ENCODE data around the gene PHLDA1.
"Not testable (repeated sequence)": the region's sequence is repeated elsewhere in the genome, so short reads cannot be mapped to it uniquely, and the experiment has no call there.

Gene PHLDA1

GRCh38 chr12:76018111-76018510 is 13.5 kb downstream of the PHLDA1 start:
- DNase-seq, result no peak

- DNase-seq, result no peak
Measured at GRCh38 chr12:76014007-76014406, 17.6 kb downstream of the PHLDA1 start.

- no peak for DNase-seq
Measured at GRCh38 chr12:76013603-76014002, 18.0 kb downstream of the PHLDA1 start.

GRCh38 chr12:76012644-76013043 is 18.9 kb downstream of the PHLDA1 start:
- DNase-seq, result no peak

DNA sequence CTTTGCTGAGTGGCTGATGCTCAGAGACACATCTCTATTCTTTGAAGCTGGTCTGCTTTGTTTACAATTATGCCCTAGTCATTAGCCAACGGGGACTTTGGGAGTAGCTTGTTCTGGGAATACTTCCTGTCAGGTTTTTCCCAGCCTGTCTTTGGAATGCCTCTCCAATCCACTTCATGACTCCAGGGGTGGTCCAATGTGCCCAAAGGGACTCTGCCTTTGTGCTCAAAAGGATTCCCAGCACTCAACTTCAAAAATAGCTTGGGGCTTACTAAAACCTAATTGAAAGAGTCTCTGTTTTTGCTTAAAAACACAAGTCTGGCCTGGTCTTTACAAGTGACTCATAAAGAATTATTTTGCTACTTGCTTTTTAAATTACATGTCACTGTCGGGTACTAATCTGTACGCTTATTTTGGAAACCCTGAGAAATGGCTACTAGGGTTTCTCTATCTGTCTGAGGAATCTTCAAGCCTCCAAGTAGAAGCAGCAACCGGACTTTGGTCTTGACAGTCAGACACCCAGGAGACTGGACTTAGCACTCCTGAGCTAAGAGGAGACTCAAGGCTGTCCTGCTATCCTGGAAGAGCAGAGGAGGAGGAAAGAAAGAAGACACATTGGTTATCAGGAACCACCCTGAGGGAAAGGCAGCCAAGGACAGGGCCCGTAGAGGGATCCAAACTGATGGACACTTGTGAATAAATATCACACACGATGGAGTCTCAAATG is 20.7 kb downstream of the PHLDA1 start:
- DNase-seq, result no peak

DNA sequence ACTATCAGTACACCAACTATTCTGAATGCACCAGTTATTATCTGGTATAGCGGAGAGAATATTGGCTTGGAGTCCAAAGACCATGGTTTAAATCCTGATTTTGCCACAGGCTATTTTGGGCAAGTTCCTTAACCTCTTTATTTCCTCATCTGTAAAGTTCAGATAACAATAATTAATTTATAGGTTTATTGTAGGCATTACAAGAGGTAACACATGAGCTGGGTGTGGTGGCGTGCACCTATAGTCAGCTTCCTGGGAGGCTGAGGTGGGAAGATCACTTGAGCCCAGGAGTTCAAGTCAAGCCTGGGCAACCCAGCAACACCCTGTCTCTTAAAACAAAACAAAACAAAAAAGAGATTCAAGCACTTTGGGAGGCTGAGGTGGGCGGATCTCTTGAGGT is 23.1 kb downstream of the PHLDA1 start:
- no peak for DNase-seq

GRCh38 chr12:76007640-76008039 is 23.9 kb downstream of the PHLDA1 start:
- no peak for DNase-seq

GRCh38 chr12:76006028-76006925 is 25.3 kb downstream of the PHLDA1 start:
- no peak for DNase-seq

DNA sequence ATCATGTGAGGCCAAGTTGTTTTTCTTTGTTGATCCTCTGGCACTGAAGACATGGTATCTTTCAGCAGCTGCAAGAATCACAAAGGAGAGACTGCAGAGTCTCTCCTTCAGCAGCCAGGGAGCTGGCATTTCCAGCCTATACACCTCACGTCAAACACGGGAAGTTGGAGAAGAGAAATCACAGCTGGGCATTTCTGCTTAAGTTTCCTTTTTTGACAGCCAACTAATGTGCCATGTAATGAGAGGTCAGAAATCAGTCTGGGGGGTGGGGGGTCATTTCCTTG is 28.3 kb downstream of the PHLDA1 start:
- DNase-seq, result no peak

- DNase-seq, result no peak
Measured at GRCh38 chr12:76002598-76003354, 28.8 kb downstream of the PHLDA1 start.

DNA sequence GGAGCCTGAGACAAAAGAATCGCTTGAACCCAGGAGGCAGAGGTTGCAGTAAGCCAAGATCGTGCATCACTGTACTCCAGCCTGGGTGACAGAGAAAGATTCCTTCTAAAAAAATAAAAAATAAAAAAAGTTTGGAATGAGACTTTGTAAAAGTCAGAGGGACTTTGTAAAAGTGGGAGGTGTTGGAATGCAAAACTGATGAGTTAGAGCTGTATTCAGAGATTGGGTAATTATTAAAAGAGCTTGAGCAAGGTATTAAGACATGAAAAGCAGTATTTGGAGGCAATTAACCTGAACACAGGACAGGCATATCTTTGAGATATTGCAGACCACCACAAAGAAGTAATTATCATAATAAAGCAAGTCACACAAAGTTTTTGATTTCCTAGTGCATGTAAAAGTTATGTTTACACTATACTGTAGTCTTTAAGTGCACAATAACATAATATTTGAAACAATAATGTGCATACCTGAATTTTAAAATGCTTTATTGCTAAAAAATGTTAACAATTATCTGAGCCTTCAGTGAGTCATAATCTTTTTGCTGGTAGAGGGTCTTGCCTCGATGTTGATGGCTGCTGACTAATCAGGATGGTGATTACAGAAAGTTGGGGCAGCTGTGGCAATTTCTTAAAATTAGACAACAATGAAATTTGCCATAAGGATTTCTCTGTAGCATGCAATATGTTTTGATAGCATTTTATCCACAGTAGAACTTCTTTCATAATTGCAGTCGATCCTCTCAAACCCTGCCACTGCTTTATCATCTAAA is 33.1 kb downstream of the PHLDA1 start:
- no peak for DNase-seq

DNA sequence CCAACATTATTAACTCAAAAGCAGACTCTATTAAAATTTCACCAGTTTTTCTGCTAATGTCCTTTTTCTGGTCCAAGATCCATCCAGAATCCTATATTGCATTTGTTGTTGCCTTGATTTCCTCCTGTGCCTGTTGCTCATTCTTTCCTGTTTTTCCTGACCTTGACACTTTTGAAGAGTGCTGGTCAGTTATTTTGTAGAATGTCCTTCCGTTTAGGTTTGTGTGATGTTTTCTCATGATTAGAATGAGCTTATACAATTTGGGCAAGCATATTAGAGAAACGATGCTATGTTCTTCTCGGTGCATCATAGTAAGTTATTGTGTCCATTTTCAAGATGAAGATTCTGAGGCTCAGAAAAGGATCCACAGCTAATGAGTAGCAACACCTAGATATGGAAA is 33.9 kb downstream of the PHLDA1 start:
- no peak for DNase-seq

DNA sequence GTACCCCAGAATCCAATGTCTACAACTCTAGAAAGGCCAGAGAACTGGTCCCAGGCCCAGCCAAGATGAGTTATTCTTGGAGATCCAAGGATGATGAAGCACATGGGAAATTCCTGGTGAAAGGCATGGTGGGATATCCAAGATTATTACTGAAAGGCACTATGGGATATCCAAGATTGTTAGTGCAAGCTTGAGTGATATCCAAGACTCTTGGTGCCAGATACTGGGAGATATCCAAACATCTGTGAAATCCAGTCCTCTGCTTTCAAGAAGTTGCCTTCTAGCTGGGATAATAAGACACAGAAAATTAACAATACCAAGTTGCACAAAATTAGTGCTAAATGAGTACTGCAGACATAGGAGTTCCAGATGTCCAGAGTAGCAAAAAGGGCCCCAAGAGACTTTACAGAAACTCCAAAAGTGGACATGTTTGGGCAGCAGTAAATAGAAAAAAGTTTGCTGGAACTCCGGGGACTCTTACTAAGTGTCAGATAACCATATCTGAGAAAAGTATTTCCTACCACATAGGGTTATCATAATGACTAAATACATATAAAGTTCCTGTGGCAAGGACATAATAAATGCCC is 34.6 kb downstream of the PHLDA1 start:
- DNase-seq, result no peak

DNA sequence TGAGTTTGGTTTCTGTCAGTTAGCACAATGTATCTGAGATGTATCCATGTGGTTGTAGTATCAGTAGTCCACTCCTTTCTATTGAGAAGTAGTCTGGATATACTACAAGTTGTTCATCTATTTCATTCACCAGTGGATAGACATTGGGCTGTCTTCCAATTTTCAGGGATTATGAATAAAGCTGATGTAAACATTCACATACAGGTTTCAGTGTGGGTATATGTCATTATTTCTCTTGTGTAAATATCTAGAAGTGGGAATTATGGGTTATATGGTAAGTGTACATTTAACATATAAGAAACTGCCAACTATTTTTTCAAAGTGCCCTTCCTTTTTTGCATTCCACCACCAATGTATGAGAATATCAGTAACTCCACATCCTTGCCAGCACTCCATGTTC is 35.9 kb downstream of the PHLDA1 start:
- no peak for DNase-seq

DNA sequence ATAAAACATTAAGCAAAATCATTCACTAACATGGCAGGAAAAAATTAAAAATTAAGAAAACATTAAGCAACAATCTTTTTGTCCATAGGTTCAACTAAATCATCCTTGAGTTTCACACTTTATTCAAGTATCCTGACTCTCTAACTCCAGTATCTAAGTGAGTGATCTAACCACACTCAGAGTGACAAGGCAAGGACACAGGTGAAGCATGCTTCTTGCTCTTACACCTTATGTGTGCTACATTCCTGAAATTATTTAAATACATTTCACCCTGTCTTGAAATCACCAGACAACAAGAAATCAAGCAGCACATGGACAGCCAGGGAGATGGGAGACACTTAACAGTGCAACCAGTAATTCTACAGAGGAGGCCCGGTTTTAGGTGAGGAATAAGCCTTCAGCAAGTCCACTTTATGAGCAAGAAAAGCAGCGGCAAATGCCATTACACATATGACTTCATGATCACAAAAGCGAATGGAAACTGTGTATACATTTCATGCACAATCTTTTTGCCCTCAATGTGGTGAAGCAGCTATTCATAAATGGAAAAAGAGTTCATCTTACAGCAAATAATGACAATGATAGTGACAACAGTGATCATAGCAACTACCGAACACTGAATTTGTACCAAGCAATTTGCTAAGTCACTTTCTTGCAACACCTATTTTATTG is 37.4 kb downstream of the PHLDA1 start:
- DNase-seq, result no peak

- DNase-seq, result no peak
Measured at GRCh38 chr12:75991753-75992152, 39.8 kb downstream of the PHLDA1 start.

DNA sequence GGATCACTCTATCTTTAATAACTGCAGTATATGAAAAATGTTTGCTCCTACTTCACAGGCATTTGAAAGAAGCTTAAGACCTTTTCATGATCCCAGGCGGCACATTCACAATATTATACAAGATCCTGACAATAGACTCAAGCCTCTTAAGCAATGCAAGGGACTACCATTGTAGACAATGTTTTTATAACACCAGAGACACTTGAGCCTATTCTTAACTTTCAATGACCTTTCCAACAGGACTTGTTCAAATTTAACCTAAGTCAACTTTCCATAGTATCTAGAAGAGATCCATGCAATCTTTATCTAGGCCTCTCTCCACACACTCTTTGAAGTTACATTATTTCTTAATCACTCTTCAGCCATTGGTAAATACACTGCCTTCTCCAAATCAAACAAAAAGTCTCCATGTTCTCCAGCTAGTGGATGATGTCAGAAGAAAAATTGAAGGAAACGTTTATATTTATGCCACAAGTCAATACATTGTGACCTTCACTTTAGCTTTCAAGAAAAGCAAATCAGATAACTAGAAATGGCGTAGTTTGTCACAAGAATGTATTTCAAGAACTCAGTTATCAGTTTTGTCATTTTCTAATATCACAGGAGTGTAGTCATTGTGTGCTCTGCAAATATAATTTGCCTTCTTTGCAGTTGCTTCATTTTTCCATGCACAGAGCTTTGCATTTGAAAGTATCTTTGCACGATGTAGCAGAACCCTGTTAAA is 41.2 kb downstream of the PHLDA1 start:
- no peak for DNase-seq

DNA sequence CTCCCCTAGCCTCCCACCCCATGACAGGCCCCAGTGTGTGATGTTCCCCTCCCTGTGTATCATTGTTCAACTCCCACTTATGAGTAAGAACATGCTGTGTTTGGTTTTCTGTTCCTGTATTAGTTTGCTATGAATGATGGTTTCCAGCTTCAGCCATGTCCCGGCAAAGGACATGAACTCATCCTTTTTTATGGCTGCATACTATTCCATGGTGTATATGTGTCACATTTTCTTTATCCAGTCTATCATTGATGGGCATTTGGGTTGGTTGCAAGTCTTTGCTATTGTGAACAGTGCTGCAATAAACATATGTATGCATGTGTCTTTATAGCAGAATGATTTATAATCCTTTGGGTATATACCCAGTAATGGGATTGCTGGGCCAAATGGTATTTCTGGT is 43.9 kb downstream of the PHLDA1 start:
- DNase-seq, result not testable (repeated sequence)

DNA sequence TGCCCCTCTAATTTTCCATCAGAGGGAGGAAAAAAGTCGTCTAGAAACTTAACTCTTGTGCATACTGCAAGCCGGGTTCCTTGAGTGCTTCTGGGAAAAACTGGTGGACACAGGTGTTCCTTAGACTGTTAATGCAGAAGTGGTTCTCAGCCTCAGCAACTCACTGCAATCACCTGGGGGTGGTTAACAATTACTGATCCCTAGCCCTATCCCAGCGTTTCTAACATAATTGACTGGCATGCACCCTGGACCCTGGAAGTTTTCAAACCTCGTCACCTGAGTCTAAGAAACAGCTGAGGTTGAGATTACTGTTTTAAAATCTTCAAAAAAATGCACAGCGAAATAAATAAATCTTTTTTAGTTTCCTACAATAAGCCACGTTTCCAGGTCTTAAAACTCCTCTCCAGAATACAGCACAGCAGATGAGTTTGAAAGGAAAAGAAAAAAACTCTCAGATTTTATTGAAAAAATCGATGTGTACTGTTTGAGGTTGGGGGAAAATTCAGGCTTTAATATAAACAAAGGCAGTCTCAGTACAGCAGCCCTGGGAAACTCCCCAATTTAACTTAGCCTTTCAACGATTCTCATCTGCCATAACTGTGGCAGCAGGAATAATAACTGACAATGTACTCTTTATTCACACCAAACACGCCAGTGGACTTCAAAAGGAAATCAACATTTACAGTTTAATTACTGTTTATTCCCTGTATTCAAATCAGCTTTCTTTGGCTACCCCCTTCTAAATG is 45.4 kb downstream of the PHLDA1 start:
- DNase-seq, result no peak

GRCh38 chr12:75985566-75985965 is 46.0 kb downstream of the PHLDA1 start:
- DNase-seq, result no peak

All from CD4-positive, alpha-beta T cell treated with Interleukin-21 for 1 hour (primary cell).